HepG2 (cell line): Measurements from ENCODE around the gene NPDC1. TPM values are rescaled to one million over a fixed set of nuclear protein-coding genes. Genes with fewer than 3 reads are reported as not detected.

ENCODE experiments used
- ATAC-seq: fragments of 200-7000 bp; cut with Tn5 transposase; 3 replicates; pipeline ENCODE4 v1.9.1; 2020; ENCODE audit warnings: mild to moderate bottlenecking, moderate library complexity
- BruUV-seq: library from RNA; stranded (reverse); fragments of 400-500 nt; replicated peaks from 2 replicates; lab custom pipeline; 2021; lab: Mats Ljungman, UMichigan
- CTCF ChIA-PET: fragments of 300-600 bp; formaldehyde crosslinking; extraction: SDS; loops from one replicate; lab custom pipeline; 2021; ENCODE audit warnings: low total read pairs, inconsistent platforms, low intra/inter-chr PET ratio; lab: Yijun Ruan, JAX
- POLR2A ChIA-PET: fragments of 350-600 bp; sonication (Branson Sonifier 250); formaldehyde crosslinking; loops from one replicate; lab custom pipeline; 2020; ENCODE audit warnings: antibody characterized with exemption, inconsistent platforms; lab: Yijun Ruan, JAX
- DNase-seq: peaks from one replicate; pipeline ENCODE4 v3.0.0-alpha.2; 2015; ENCODE audit warnings: low spot score
- FAIRE-seq: peaks from 3 replicates; lab custom pipeline; 2011; peaks lifted over from hg19 to GRCh38; lab: Jason Lieb, UNC
- H2AFZ ChIP-seq: one replicate; pipeline ENCODE4 v1.6.1; 2011; ENCODE audit warnings: low read length, inconsistent platforms
- H3K27ac ChIP-seq: fragments of 300-600 bp; 3 replicates; pipeline ENCODE4 v1.8.0; 2011; ENCODE audit warnings: mixed run types, mild to moderate bottlenecking, mixed read lengths, low read length, inconsistent platforms; ENCODE audit not compliant: insufficient read depth; ENCODE audit errors: extremely low read length
- H3K27me3 ChIP-seq, 2 experiments: fragments of 200-600 bp in 1 of 2; 2 replicates in 1 of 2; 3 replicates in 1 of 2; pipeline versions ENCODE4 v1.6.0 to v1.8.0; 2011; ENCODE audit warnings: low read length in 2 of 2, mild to moderate bottlenecking in 2 of 2, moderate library complexity in 2 of 2, inconsistent platforms in 1 of 2; ENCODE audit not compliant: insufficient read depth in 2 of 2, control insufficient read depth in 1 of 2
- H3K36me3 ChIP-seq, 2 experiments: fragments of 200-600 bp in 1 of 2; replicated peaks in 1 of 2; 2 replicates in 1 of 2; 3 replicates in 1 of 2; pipeline versions ENCODE4 v1.5.1 to v1.8.0; 2011; ENCODE audit warnings: low read length in 2 of 2, inconsistent platforms in 1 of 2; ENCODE audit not compliant: insufficient read depth in 2 of 2, control insufficient read depth in 1 of 2
- H3K4me1 ChIP-seq: 2 replicates; pipeline ENCODE4 v1.5.1; 2012; ENCODE audit warnings: low read length, inconsistent platforms; ENCODE audit not compliant: insufficient read depth
- H3K4me2 ChIP-seq: 2 replicates; pipeline ENCODE4 v1.6.0; 2011; ENCODE audit warnings: low read depth, low read length, inconsistent platforms
- H3K4me3 ChIP-seq, 3 experiments: fragments of 200-600 bp in 1 of 3; sonication (generic), shearing (Covaris generic) in 1 of 3; replicated peaks in 1 of 3; 2 replicates each; pipeline ENCODE4 v1.5.1; 2011 to 2016; ENCODE audit warnings: low read length in 3 of 3, inconsistent platforms in 2 of 3, low read depth in 2 of 3, mild to moderate bottlenecking in 2 of 3, control low read depth in 1 of 3, mixed read lengths in 1 of 3; ENCODE audit not compliant: insufficient read depth in 1 of 3
- H3K79me2 ChIP-seq: one replicate; pipeline ENCODE4 v1.6.1; 2011; ENCODE audit warnings: low read length, inconsistent platforms; ENCODE audit not compliant: insufficient read depth
- H3K9ac ChIP-seq: 2 replicates; pipeline ENCODE4 v1.6.0; 2011; ENCODE audit warnings: mild to moderate bottlenecking, low read depth, low read length, inconsistent platforms; ENCODE audit not compliant: insufficient read depth
- H3K9me3 ChIP-seq: 2 replicates; pipeline ENCODE4 v1.5.1; 2012; ENCODE audit warnings: mild to moderate bottlenecking, low read length
- H4K20me1 ChIP-seq: 2 replicates; pipeline ENCODE4 v1.6.0; 2011; ENCODE audit warnings: inconsistent platforms, mild to moderate bottlenecking, low read length, moderate library complexity; ENCODE audit not compliant: insufficient read depth
- AGO2 ChIP-seq: fragments of 200-400 bp; formaldehyde crosslinking; optimal IDR thresholded peaks from 2 replicates; pipeline ENCODE3; 2017; ENCODE audit warnings: mild to moderate bottlenecking, low read depth, low read length, moderate library complexity
- BCL6 ChIP-seq: IDR thresholded peaks from 2 replicates; pipeline ENCODE4 v1.6.1; 2016; ENCODE audit warnings: missing genetic modification reagents, missing compliant biosample characterization
- DNMT1 ChIP-seq: sonication (generic); formaldehyde crosslinking; IDR thresholded peaks from 2 replicates; pipeline ENCODE4 v1.5.1; 2020; ENCODE audit warnings: mild to moderate bottlenecking, missing genetic modification reagents
- DPF2 ChIP-seq: sonication (generic); formaldehyde crosslinking; IDR thresholded peaks from 2 replicates; pipeline ENCODE4 v1.4.0; 2020; ENCODE audit warnings: mild to moderate bottlenecking, low read depth, missing genetic modification reagents, borderline replicate concordance
- HOXA3 ChIP-seq: sonication (generic); formaldehyde crosslinking; IDR thresholded peaks from 2 replicates; pipeline ENCODE4 v1.5.0; 2020; ENCODE audit warnings: missing genetic modification reagents
- MAF1 ChIP-seq: sonication (generic); formaldehyde crosslinking; IDR thresholded peaks from 2 replicates; pipeline ENCODE4 v1.5.0; 2020; ENCODE audit warnings: missing genetic modification reagents, borderline replicate concordance
- MED1 ChIP-seq: sonication (generic); formaldehyde crosslinking; IDR thresholded peaks from 2 replicates; pipeline ENCODE4 v1.4.0; 2020; ENCODE audit warnings: missing genetic modification reagents
- RBFOX2 ChIP-seq: fragments of 200-400 bp; formaldehyde crosslinking; IDR thresholded peaks from 2 replicates; pipeline ENCODE4 v1.6.1; 2017; ENCODE audit warnings: low read depth, mild to moderate bottlenecking, low read length
- ZBTB34 ChIP-seq: sonication (generic); formaldehyde crosslinking; IDR thresholded peaks from 2 replicates; pipeline ENCODE4 v1.8.0; 2022; ENCODE audit warnings: mild to moderate bottlenecking, missing genetic modification reagents
- ZFP82 ChIP-seq: sonication (generic); formaldehyde crosslinking; IDR thresholded peaks from 2 replicates; pipeline ENCODE4 v1.5.1; 2020; ENCODE audit warnings: mild to moderate bottlenecking, missing genetic modification reagents, borderline replicate concordance
- ZNF17 ChIP-seq: sonication (generic); formaldehyde crosslinking; IDR thresholded peaks from 2 replicates; pipeline ENCODE4 v1.5.0; 2020; ENCODE audit warnings: mild to moderate bottlenecking, missing genetic modification reagents
- ZNF253 ChIP-seq: sonication (generic); formaldehyde crosslinking; IDR thresholded peaks from 2 replicates; pipeline ENCODE4 v1.8.0; 2022; ENCODE audit warnings: mild to moderate bottlenecking, missing genetic modification reagents, borderline replicate concordance
- ZNF546 ChIP-seq: sonication (generic); formaldehyde crosslinking; conservative IDR thresholded peaks from 2 replicates; pipeline ENCODE4 v1.8.1; 2023; ENCODE audit warnings: mild to moderate bottlenecking, missing genetic modification reagents
- ZNF547 ChIP-seq: sonication (generic); formaldehyde crosslinking; IDR thresholded peaks from 2 replicates; pipeline ENCODE4 v1.5.1; 2020; ENCODE audit warnings: mild to moderate bottlenecking, missing genetic modification reagents
- ZSCAN9 ChIP-seq: IDR thresholded peaks from 2 replicates; pipeline ENCODE4 v1.6.1; 2016; ENCODE audit warnings: borderline replicate concordance
- WGBS: methylation state at CpG from one replicate; pipeline ENCODE4 v1.1.6; 2017; ENCODE audit warnings: low lambda C conversion rate; 5-methylcytosine and 5-hydroxymethylcytosine counted together
- in situ Hi-C: cut with HindIII; loops from 2 replicates; pipeline ENCODE4 v1.10.0; 2017; ENCODE audit warnings: low pct_unique_long_range_greater_than_20kb; ENCODE audit not compliant: extremely low pct_ligation_motif_present
- intact Hi-C: fragments of 100-400 bp; cut with micrococcal nuclease; formaldehyde crosslinking; loops from one replicate; pipeline ENCODE4 v1.10.0; 2022; ENCODE audit not compliant: unreplicated experiment
- polyA plus RNA-seq, 8 experiments: library from polyadenylated mRNA; depleted of rRNA in 3 of 8; stranded (reverse) in 7 of 8; unstranded in 1 of 8; fragments of >200 nt; fragmentation: Illumina TruSeq in 4 of 8; extraction: Trizol in 4 of 8; gene quantifications; 2 replicates each; pipeline versions ENCODE4 v1.2.1 to v1.2.3, GENCODE V29; 2011 to 2016; ENCODE audit warnings: low read depth in 4 of 8, missing spikeins in 1 of 8, mixed read lengths in 1 of 8; ENCODE audit not compliant: insufficient read depth in 1 of 8
- total RNA-seq, 5 experiments: library from RNA; depleted of rRNA; stranded (reverse); fragments of >200 nt; fragmentation: Illumina TruSeq; extraction: Trizol; gene quantifications; 2 replicates each; pipeline ENCODE4 v1.2.3, GENCODE V29; 2016; ENCODE audit warnings: low read depth in 1 of 5

The NPDC1 gene
- total and polyA plus RNA-seq, 2 of the 13 experiments (the other 11 are each of a cell fraction or from before 2014, with no cell fraction given) = 0.84 to 5.4 TPM

GRCh38 chr9:137064027-137064879 is 18.3 kb upstream of the NPDC1 start (continued):
- TF ChIP-seq ZSCAN9 = no peak
- no peak for TF ChIP-seq BCL6 (CRISPR knock-in tag)
- TF ChIP-seq ZNF17 (CRISPR knock-in tag) = no peak
- TF ChIP-seq DNMT1 (CRISPR knock-in tag) = no peak; the same call in 1 of the 2 replicates
- TF ChIP-seq MED1 (CRISPR knock-in tag) = peak; percentile 27; the same call in 1 of the 2 replicates

GRCh38 chr9:137063311-137064026 is 17.5 kb upstream of the NPDC1 start:
- peaks cover 3 to 16% of the 10 kb centered on the region in 2 experiments; a peak in 2 of 5 replicates for H3K36me3 ChIP-seq
- FAIRE-seq (no peak), ATAC-seq (no peak), DNase-seq (no peak)
- no peak overlapping the region for H3K4me2 ChIP-seq
- peaks cover 25% of the 10 kb centered on the region for H3K4me1 ChIP-seq
- no peak overlapping the region for H3K27ac ChIP-seq
- no peaks in the 10 kb centered on the region for H3K9me3 ChIP-seq
- CTCF ChIA-PET = interaction anchor here (1.0 to 1.3 kb wide), 3 partner anchors 10 to 17 kb away, joined by 3 to 16 read pairs (median 11); partner anchors contain the start of genes ENTPD2 and NPDC1
- intact Hi-C loops (no loop called here), in situ Hi-C loops (no loop called here)
- no peak overlapping the region for H2AFZ ChIP-seq
- H3K9ac ChIP-seq = no peak overlapping the region
- no TSS peak for BruUV-seq
- POLR2A ChIA-PET = interaction anchor here (1.0 to 1.1 kb wide), 3 partner anchors 8 to 23 kb away, joined by 3 to 15 read pairs (median 6); partner anchors contain the start of genes ENTPD2 and MAN1B1
- no peaks in the 10 kb centered on the region for H3K27me3 ChIP-seq
- H4K20me1 ChIP-seq = 0 out of 2 replicates have a peak, but pooled peaks cover 3% of the 10 kb centered on the region
- no peak overlapping the region for H3K4me3 ChIP-seq
- 96% methylated on average over 9 of the region's 26 CpGs for WGBS
- peaks cover under 1% of the 10 kb centered on the region for H3K79me2 ChIP-seq
- TF ChIP-seq ZNF546 (CRISPR knock-in tag) (0 out of 2 replicates have a peak, but pooled peaks have one; percentile 53), HOXA3 (CRISPR knock-in tag) (no peak), RBFOX2 (peak; percentile 47; the same call in 1 of the 2 replicates), DPF2 (CRISPR knock-in tag) (no peak), ZNF547 (CRISPR knock-in tag) (0 out of 2 replicates have a peak, but pooled peaks have one; percentile 3), AGO2 (peak; percentile 32), ZFP82 (no peak), MAF1 (CRISPR knock-in tag) (no peak), ZBTB34 (CRISPR knock-in tag) (no peak), ZNF253 (no peak)
